Stimulated activated CD4-positive, alpha-beta T cell treated with anti-CD3 and anti-CD28 coated beads, Interleukin-15, amount 100 ng/mL, for 1 hour (primary cell): ENCODE results near the gene MXRA8.
"Not testable (repeated sequence)": the region's sequence is repeated elsewhere in the genome, so short reads cannot be mapped to it uniquely, and the experiment has no call there.

Experiments
- DNase-seq, 2 donors: peaks; one replicate each; pipeline ENCODE4 v3.0.0-alpha.2; 2020; ENCODE audit warnings: low read depth in 1 of 2, low spot score in 1 of 2

The MXRA8 gene

DNA sequence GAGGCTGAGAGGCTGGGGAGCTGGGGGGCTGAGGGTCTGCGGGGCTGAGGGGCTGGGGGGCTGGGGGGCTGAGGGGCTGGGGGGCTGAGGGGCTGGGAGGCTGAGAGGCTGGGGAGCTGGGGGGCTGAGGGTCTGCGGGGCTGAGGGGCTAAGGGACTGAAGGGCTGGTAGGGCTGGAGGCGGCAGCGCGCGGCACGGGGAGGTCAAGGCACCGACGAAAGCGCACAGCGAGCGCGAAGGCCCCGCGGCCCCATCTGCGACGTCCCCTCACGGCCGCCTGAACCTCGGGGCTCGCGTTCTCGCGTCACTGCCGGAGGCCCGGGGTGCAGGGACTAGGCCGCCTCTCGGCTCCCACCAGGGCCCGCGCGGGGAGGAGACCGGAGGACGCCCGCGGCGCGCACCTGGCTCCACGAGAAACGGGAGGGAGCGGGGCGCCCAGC lies 34.3 kb downstream of the MXRA8 start:
- no peak for DNase-seq

DNA sequence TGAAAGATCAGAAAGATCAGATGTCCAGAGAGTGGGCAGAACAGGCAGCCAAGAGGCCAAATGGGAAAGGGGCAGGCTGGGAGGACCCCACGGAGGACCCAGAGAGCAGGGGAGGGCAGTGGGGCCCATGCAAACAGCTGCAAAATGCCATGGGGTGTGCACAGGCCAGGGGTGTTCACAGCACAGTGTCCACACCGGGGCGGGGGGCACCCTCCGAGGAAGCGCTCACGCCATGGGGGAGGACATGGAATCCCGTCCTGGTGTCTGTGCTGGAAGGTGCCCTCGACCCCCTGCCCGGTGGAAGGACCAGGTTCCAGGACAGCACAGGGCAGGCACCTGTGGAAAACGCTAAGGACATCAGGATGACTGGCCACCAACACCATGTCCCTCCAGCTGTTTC lies 35.4 kb downstream of the MXRA8 start:
- DNase-seq = no peak

DNA sequence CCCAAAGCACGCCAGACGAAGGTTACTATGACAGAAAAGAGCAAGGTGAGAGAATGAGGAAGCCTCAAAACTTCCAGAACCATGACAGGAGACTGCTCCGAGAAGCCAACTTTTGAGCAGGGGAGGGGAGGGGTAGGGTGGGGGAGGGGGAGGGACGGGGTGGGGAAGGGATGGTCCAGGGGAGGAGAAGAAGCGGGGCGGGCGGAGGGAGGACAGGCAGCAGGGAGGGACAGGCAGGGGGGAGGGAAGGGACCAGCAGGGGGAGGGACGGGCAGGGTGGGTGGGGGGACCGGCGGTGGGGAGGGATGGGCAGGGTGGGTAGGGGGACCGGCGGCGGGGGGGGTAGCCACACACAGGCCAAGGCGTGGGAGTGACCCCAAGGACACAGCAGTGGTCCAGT lies 35.9 kb downstream of the MXRA8 start:
- no peak for DNase-seq

DNA sequence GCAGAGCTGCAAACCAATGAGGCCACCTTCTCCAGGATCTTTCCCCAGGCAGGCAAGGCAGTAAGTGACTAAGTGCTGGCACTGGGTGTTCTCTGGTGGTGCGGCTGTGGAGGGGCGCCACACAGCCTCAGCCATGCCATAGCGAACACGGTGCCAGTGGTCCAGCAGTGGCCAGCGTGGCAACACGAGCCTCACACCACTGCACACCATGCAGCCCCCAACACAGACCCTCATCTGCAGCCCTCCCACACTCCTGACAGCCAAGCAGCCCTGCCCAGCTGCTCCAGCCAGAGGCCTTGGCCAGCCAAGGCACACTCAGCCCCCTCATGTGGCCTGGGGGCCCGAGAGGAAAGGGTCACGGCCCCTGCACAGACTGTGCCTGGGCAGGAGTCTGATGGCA lies 36.9 kb downstream of the MXRA8 start:
- no peak for DNase-seq

DNA sequence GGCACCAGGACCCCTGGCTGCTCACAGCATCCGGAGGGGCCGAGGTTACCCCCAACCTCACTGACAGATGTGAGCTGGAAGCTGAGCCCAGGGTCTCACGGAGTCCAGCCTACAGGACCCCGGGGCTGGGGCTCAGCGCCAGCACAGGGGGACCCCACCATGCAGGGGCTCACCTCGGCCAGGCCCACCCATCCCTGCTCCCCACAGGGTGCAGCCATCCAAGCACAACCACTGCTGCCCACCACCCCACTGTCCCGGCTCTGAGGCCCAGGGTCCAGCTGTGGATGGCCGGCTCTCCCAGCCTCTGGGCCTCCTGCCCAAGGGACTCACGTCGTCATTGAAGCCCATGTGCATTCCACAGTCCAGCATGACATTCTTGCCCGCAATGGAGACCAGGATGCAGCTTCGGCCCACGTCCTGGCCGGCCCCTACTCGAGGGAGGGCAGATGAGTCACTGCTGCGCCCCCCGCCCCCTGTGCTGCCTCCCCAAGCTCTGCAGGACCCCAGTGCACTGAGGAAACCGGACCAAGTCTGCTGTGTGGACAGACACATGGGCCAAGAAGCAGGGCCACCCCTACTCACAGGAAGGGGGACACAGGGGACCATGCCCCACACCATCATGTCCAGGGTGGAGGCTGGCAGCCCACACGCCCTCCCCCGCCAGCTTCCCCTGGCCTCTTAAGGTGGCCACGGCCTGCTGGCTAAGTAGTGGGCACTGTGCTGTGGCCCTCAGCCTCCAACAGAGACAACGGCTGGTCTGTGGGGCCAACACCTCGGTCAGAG lies 37.5 kb downstream of the MXRA8 start:
- no peak for DNase-seq

DNA sequence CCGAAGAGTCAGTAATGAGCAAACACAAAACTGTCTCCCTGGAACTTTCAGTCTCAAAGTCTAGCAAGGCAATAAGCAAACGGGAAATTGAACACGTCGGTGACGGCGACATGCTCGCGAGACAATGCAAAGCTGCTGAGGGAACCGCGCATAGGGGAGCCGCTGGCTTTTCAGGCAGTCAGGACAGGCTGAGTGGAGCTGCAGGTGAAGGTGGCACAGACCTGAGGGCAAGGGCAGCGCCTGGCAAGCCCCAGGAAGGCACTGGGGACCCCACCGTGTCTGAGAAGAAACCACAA lies 38.8 kb downstream of the MXRA8 start:
- no peak for DNase-seq

DNA sequence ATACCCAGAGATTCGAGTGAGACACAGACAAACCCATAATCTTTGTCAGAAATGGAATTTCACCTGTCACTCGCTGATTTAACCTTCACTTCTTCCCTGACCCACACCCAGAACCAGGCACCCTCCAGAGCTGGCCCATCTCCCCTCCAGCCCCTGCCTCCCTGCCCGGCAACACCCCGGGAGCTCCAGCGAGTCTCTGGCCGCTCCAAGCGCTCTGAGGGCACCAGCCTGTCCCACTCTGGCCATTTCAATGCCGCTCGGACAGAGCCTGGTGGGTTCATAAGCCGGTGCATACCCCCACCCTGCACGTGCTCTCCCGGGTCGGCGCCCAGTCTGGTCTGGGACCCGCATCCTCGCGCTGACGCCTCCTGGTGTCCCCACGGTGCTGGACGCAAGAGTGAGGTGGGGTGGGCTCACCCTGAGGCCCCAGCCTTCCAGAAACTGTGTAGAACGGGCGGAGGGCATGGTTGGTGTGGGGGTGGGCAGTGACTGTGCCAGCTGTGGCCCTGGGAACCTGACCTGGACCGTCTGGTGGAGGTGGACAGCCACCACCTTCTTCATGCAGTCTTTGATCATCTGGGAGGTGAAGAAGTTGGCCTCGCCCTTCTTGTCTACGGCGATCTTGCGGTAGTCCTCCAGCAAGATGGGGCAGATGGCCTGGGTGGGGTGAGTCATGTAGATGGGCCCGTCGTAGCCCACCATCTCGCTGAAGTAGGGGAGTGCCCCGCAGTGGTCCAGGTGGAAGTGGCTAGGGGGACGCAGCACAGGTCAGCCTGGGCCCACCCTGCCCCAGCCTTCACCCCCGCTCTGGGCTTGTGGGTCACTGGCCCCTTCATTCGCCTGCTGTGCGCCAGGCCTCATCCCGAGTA lies 39.3 kb downstream of the MXRA8 start:
- no peak for DNase-seq

DNA sequence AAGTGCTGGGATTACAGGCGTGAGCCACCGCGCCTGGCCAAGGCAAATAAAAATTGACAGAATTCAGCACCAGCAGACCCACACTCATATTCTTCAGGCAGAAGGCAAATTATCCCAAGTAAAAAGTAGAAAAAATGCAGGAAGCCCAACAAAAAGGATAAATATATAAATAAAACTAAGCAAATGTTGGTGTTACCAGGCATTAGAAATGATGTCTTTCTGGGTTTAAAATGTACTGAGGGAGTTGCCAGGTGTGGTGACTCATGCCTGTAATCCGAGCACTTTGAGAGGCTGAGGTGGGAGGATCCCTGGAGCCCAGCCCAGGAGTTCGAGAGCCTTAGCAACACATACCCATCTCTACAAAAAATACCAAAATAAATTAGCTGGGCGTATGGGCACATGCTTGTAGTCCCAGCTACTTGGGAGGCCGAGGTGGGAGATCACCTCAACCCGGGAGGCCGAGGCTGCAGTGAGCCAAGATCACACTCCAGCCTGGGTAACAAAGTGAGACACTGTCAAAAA lies 40.2 kb downstream of the MXRA8 start:
- DNase-seq = no peak

DNA sequence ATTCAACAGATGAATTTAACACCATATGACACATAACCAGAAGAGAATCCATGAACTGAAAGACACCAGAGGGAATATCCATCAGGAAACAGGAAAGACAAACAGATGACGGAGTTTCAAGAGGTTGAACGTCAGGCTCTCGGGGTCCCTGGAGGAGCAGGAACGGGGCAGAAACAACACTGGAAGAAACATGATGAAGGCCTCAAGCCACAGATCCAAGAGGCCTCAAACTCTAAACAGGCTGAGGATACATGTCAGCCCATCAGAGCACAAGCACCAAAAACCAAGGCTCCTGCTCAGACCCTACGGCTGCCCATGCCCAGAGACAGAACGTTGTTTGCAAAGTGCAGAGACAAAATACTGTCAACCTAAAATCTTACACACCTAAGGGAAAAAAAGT lies 40.9 kb downstream of the MXRA8 start:
- no peak for DNase-seq

DNA sequence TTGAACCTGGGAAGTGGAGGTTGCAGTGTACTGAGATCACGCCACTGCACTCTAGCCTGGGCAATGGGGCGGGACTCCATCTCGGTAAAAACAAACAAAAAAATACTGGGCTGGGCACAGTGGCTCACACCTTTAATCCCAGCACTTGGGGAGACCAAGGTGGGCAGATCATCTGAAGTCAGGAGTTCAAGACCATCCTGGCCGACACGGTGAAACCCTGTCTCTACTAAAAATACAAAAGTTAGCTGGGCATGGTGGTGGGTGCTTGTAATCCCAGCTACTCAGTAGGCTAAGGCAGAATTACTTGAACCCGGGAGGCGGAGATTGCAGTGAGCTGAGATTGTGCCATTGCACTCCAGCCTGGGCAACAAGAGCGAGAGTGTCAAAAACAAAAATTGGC lies 42.2 kb downstream of the MXRA8 start:
- not testable (repeated sequence) for DNase-seq

DNA sequence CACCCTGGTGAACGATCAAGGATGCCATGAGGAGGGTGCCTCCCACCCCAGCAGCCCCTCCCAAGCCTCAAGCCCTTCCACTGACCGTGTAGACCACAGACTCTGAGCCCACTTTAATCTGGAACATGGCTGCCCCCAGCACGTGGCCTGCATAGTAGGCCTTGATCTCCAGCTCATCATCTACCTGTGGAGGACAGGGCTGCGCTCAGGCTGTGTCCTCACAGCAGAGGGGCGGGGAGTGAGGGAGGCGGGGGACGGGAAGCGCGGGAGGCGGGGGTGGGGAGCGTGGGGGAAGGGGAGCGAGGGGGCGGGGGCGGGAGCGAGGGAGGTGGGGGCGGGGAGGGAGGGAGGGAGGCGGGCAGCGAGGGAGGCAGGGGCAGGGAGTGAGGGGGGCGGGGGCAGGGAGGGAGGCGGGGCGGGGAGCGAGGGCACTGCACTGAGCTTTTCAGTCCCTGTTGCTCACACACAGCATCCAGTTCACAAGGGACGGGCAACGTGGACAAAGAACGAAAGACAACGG lies 42.9 kb downstream of the MXRA8 start:
- no peak for DNase-seq

DNA sequence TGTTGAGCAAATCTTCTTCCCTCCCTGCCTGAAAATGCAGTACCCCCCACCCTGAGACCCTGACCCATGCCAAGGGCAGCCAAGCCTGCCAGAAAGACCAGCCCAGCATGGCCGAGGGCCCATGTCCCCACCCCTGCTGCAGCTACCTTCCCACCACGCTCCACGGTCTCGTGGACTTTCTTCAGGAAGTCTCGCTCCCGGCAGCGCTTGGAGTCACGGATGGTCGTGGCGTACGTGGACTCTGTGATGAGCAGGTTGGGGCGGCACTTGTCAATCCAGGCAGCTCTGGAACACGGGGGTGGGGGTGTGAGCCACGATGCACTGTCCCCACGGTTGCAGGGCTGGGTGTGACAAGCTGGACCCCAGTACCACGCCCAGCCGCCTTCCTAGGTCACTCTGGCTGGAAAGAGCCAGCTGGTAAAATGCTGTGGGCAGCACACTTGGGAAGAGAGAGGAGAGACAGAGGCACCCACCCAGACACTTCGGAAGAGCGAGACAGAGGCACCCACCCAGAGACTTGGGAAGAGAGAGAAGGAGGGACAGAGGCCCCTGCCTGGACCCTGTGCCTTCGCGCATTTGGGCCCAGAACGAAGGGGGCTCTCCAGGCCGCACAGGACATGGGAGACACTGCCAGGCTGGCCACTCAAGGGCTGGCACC lies 43.5 kb downstream of the MXRA8 start:
- no peak for DNase-seq

DNA sequence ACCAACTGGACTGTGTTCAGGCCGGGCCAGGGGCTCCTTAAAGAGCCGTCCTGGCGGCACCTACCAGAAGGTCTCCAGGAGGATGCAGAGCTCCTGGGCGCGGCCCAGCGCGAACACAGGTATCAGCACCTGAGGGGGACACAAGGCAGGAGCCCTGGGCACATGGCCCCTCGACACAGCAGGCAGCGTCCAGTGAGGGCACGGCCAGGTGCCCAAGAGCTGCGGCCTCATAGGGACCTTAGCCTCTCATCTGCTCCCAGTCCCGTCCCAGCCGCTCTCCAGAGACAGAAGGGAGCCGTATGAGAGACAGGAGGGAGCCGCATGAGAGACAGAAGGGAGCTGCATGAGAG lies 44.1 kb downstream of the MXRA8 start:
- no peak for DNase-seq

DNA sequence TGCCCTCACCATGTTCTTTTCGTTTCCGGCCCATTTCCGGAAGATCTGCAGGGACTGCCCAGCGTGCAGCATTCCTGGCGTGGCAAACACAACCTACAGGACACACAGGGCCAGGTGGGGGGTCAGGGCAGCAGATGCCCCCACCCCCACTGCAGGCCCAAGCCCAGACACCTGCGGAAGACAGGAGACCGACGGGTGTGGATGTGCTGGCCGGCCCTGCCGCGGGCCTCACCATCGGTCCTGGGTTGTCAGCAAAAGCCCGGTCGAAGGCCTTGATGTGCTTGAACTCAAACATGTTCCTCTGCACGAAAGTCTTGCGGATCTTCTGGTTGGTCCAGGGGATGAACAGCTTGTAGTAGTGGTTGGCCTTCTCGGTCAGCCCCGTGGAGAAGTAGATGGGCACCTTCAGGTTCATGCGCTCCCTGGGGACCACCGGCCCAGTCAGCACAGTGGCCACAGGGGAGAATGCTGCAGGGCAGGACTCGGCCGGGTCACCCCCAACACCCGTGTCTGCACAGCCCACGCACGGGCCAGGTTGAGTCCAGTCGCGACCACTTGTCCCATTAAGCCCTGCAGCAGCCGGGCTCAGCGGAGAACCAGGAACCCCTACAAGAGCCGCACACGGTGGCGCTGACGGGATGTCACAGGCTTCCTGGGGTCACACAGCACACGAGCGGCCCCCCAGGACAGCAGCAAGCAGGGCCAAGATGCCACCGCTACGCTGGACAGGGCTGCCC lies 44.7 kb downstream of the MXRA8 start:
- DNase-seq = no peak

DNA sequence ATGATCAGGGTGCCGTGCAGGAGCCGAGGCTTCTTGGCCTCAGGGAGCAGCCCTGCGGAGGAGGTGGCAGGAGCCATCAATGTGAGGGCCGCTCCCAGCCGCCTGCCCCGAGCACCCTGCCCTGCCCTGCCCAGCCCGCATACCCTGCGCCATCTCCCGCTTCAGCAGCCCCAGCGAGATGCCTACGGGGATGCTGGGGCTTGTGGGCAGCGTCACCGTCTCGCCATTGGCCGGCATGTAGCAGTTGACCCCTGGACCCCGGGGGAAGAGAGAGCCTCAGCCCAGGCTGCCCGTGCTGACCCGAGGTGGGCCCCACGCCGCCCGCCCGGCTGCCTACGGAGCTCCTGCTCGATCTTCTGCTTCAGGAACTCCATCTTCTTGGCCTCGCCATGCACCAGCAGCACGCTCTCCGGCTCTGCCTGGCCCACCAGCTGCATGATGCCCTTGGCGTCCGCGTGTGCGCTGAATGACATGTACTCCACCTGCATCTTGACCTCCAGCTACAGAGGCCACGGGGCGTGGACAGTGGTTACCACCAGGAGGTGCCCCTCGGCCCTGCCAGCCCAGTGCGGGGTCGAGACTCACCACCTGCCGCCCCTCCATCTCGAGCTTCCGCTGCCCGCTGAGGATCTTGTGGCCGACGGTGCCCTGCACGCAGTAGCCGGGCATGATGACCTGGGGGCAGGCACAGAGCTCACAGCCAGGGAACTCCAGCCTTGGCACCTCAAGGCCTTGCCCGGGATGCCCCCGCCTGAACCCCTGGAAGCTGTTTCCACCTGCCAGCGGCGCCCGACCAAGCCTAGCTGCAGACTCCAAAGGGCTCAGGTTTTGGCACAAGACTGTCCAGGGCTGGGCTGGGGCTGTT lies 45.7 kb downstream of the MXRA8 start:
- no peak for DNase-seq

DNA sequence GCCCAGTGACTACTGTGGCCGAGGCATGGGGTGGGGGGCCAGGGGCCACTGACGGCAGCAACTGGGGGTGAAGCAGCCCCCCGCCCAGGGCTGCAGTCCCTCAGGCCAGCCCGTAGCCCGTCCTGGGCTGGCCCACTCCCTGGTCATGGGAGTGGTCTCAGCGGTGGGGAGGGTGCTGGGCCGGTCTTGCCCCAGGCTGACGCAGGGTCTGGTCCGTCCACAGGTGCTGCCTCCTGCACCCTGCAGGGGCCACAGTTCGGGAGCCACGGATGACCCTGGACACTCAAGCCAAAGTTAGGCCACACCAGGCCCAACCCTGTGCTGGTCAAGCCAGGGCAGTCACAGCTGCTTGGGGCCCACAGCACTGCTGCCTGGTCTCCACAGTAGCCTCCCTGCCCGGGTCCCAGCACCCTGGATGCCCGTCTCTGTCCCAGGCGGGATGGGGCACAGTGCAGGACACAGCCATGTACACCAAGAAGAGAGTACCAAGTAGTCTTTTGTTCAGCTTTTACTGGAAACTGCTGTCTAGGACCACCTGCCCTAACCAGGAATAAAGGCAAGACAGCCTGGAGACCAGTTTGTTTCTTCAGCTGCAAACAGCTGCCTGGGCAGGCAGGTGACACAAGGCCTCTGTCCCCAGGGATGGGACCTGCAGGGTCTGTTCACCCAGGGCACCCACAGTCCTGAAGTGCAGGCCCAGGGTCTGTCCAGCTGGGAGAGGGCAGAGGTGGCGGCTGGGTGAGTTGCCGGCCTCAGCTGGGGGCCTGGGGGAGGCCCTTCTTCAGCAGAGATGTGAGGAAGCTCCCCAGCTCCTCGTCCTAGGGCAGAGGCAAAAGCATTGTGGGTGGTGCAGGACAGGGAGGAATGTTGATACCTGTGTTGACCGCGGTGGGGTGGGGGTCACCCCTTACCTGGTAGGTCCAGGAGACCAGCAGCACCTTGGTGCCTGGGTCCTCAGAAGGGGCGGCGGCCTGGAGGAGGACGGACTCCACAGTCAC lies 46.9 kb downstream of the MXRA8 start:
- DNase-seq = no peak

DNA sequence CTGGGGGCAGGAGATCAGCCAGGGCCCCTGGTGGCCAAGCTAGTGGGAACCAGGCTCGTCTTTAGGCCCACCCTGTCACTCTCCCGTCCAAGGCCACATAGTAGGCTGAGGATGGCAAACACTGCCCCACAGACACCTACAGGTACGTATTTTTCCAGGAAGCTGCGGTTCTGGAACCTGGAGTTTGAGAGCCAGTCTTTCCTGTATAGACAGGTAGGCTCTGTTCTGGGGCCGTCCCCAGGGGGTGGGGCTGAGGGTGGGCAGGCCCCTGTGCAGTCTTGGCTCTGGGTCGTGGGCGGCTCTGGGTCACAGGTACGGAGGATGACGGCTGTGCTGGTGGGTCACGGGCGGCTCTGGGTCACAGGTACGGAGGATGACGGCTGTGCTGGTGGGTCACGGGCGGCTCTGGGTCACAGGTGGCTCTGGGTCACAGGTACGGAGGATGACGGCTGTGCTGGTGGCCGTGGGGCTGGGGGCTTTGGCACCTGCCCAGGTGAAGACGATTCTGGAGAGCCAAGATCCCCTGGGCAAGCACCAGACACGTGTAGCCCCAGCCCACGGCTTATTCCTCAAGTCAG lies 47.8 kb downstream of the MXRA8 start:
- DNase-seq = no peak

DNA sequence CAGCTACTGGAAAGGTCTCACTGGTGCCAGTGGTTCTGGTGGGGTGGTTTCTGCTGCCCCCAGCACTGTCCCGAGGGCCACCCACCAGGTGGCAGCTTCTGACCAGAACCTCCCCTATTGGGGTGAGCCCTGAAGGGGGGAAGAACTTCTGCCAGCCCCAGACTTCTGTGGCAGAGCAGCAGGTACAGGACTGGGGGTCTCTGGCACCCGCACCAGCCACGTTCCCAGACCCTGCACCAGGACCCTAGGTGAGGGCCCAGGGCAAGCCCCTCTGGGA lies 48.3 kb downstream of the MXRA8 start:
- DNase-seq = no peak
